GM21528 (cell line): ENCODE results near the gene GRIFIN.

Source experiments
- ATAC-seq: cut with Tn5 transposase; IDR thresholded peaks from one replicate; pipeline ENCODE4 v1.9.1; 2021; ENCODE audit warnings: mild to moderate bottlenecking, moderate library complexity; ENCODE audit not compliant: unreplicated experiment, low FRiP score

Gene GRIFIN

GRCh38 chr7:2476298-2476697, at the start of gene GRIFIN:
TSS of gene GRIFIN (minus strand) at chr7:2476398. CDS start at chr7:2476383, 15 bp downstream.
- no peak for ATAC-seq

- no peak for ATAC-seq
Measured at GRCh38 chr7:2524808-2525657, 48.8 kb upstream of the GRIFIN start.

- ATAC-seq, result no peak
Measured at GRCh38 chr7:2523941-2524807, 48.0 kb upstream of the GRIFIN start.

GRCh38 chr7:2523461-2523936, 47.3 kb upstream of the GRIFIN start:
- ATAC-seq, result no peak

- no peak for ATAC-seq
Measured at GRCh38 chr7:2522780-2523433, 46.7 kb upstream of the GRIFIN start.

GRCh38 chr7:2521952-2522591, 45.9 kb upstream of the GRIFIN start:
- ATAC-seq, result no peak

GRCh38 chr7:2521341-2521745, 45.1 kb upstream of the GRIFIN start:
- ATAC-seq, result no peak

- no peak for ATAC-seq
Measured at GRCh38 chr7:2520761-2521290, 44.6 kb upstream of the GRIFIN start.

GRCh38 chr7:2520131-2520760, 44.0 kb upstream of the GRIFIN start:
- ATAC-seq, result peak; percentile 1

GRCh38 chr7:2519119-2519930, 43.1 kb upstream of the GRIFIN start, which contains the start of gene LFNG:
TSS of gene LFNG (plus strand) at chr7:2519774. CDS start at chr7:2519862, 88 bp downstream.
- peak; percentile 79 for ATAC-seq

- ATAC-seq, result no peak
Measured at GRCh38 chr7:2518737-2519118, 42.5 kb upstream of the GRIFIN start.

GRCh38 chr7:2517678-2518507, 41.7 kb upstream of the GRIFIN start:
- ATAC-seq, result no peak

- no peak for ATAC-seq
Measured at GRCh38 chr7:2517026-2517425, 40.8 kb upstream of the GRIFIN start.

- no peak for ATAC-seq
Measured at GRCh38 chr7:2516194-2516555, 40.0 kb upstream of the GRIFIN start.

GRCh38 chr7:2515424-2516193, 39.4 kb upstream of the GRIFIN start:
- no peak for ATAC-seq

GRCh38 chr7:2514473-2515423, 38.5 kb upstream of the GRIFIN start:
- ATAC-seq, result no peak
